ENCODE data around the gene ARHGAP6. TPM values are rescaled to one million over a fixed set of nuclear protein-coding genes. Genes with fewer than 3 reads are reported as not detected.
A peak's percentile ranks its signal among the peaks of the same experiment; 100 is the strongest.

Gene ARHGAP6
- total RNA-seq, 4 donors from 2014 or later = 17.2 to 47.0 (median 21.6) TPM

GRCh38 chrX:11464836-11465463 is 200.8 kb downstream of the ARHGAP6 start:
- TF ChIP-seq CTCF (IDR thresholded peaks at IDR 0.05) (no peak), POLR2A (IDR thresholded peaks at IDR 0.05) (no peak)
- no peaks in the 10 kb centered on the region for H3K4me1 ChIP-seq
- no peaks in the 10 kb centered on the region for H3K27me3 ChIP-seq
- H3K36me3 ChIP-seq = no peaks in the 10 kb centered on the region
- H3K4me3 ChIP-seq = no peak overlapping the region
- no peak for DNase-seq
- intact Hi-C loops (cut with DNase I; ENCODE audit: low total_unique reads) = no loop called here
- H3K9me3 ChIP-seq = no peaks in the 10 kb centered on the region
- H3K27ac ChIP-seq = no peak overlapping the region

GRCh38 chrX:11464380-11464779 is 201.3 kb downstream of the ARHGAP6 start:
- H3K27me3 ChIP-seq = no peaks in the 10 kb centered on the region
- intact Hi-C loops (cut with DNase I; ENCODE audit: low total_unique reads) = no loop called here
- no peak overlapping the region for H3K4me3 ChIP-seq
- no peaks in the 10 kb centered on the region for H3K4me1 ChIP-seq
- TF ChIP-seq CTCF (IDR thresholded peaks at IDR 0.05) (no peak), POLR2A (IDR thresholded peaks at IDR 0.05) (no peak)
- H3K9me3 ChIP-seq = no peaks in the 10 kb centered on the region
- H3K27ac ChIP-seq = peak overlapping the region in 1 of 2 donors; percentile 5
- no peak for DNase-seq
- no peaks in the 10 kb centered on the region for H3K36me3 ChIP-seq

GRCh38 chrX:11462648-11463047 is 203.1 kb downstream of the ARHGAP6 start:
- Histone ChIP-seq H3K4me3 (no peak overlapping the region), H3K27ac (peak overlapping the region in 1 of 2 donors; percentile 59)

GRCh38 chrX:11462136-11462535 is 203.6 kb downstream of the ARHGAP6 start:
- Histone ChIP-seq H3K27ac (peak overlapping the region; percentile 32 to 59), H3K4me3 (no peak overlapping the region)

More at GRCh38 chrX:11462648-11463047, 203.1 kb downstream of the ARHGAP6 start:
- no peak for TF ChIP-seq CTCF (IDR thresholded peaks at IDR 0.05)
- no peak for TF ChIP-seq POLR2A (IDR thresholded peaks at IDR 0.05)
- Histone ChIP-seq H3K4me1 (no peaks in the 10 kb centered on the region), H3K9me3 (no peaks in the 10 kb centered on the region), H3K27me3 (no peaks in the 10 kb centered on the region), H3K36me3 (no peaks in the 10 kb centered on the region)
- DNase-seq = no peak
- intact Hi-C loops (cut with DNase I; ENCODE audit: low total_unique reads) = no loop called here

More at GRCh38 chrX:11462136-11462535, 203.6 kb downstream of the ARHGAP6 start:
- no peaks in the 10 kb centered on the region for H3K9me3 ChIP-seq
- DNase-seq = no peak
- no peaks in the 10 kb centered on the region for H3K4me1 ChIP-seq
- H3K27me3 ChIP-seq = no peaks in the 10 kb centered on the region
- intact Hi-C loops (cut with DNase I; ENCODE audit: low total_unique reads) = no loop called here
- TF ChIP-seq POLR2A (IDR thresholded peaks at IDR 0.05) (no peak), CTCF (IDR thresholded peaks at IDR 0.05) (no peak)
- H3K36me3 ChIP-seq = no peaks in the 10 kb centered on the region

All from uterus (tissue), 4 donors.